PC-3 (cell line): Measurements from ENCODE around the gene TAGLN2. TPM values are rescaled to one million over a fixed set of nuclear protein-coding genes. Genes with fewer than 3 reads are reported as not detected.

Experiments
- ATAC-seq: fragments of 200-7000 bp; cut with Tn5 transposase; 2 replicates; pipeline ENCODE4 v1.9.1; 2020; ENCODE audit warnings: mild to moderate bottlenecking, moderate library complexity
- BruUV-seq: library from RNA; stranded (reverse); fragments of 400-500 nt; replicated peaks from 2 replicates; lab custom pipeline; 2021; lab: Mats Ljungman, UMichigan
- CTCF ChIA-PET: fragments of 300-600 bp; sonication (Branson Sonifier 250); formaldehyde crosslinking; loops from one replicate; lab custom pipeline; 2022; ENCODE audit warnings: antibody characterized with exemption; lab: Charles Lee
- POLR2A ChIA-PET: fragments of 300-600 bp; sonication (Branson Sonifier 250); formaldehyde crosslinking; loops from one replicate; lab custom pipeline; 2022; ENCODE audit warnings: antibody characterized with exemption; ENCODE audit not compliant: unreplicated experiment; lab: Charles Lee
- DNase-seq: peaks from one replicate; pipeline ENCODE4 v3.0.0-alpha.2; 2015
- H2AFZ ChIP-seq: fragments of 300-600 bp; sonication (generic); 2 replicates; pipeline ENCODE4 v1.6.0; 2016; ENCODE audit warnings: antibody characterized with exemption, low read length
- H3F3A ChIP-seq: fragments of 300-600 bp; sonication (generic); one replicate; pipeline ENCODE4 v1.6.0; 2017; ENCODE audit warnings: antibody characterized with exemption, low read length, control low read depth, mild to moderate bottlenecking; ENCODE audit not compliant: unreplicated experiment
- H3K27ac ChIP-seq: fragments of 300-600 bp; sonication (generic); 2 replicates; pipeline ENCODE4 v1.5.1; 2016; ENCODE audit warnings: mild to moderate bottlenecking, low read length
- H3K27me3 ChIP-seq: fragments of 300-600 bp; sonication (generic); 2 replicates; pipeline ENCODE4 v1.6.1; 2016; ENCODE audit warnings: low read length, mixed read lengths
- H3K36me3 ChIP-seq: fragments of 300-600 bp; sonication (generic); 2 replicates; pipeline ENCODE4 v1.6.1; 2016; ENCODE audit warnings: low read depth, mixed run types, low read length, mixed read lengths
- H3K4me1 ChIP-seq: fragments of 300-600 bp; sonication (generic); 2 replicates; pipeline ENCODE4 v1.5.1; 2016; ENCODE audit warnings: low read length; ENCODE audit not compliant: insufficient read depth
- H3K4me2 ChIP-seq: fragments of 300-600 bp; sonication (generic); 2 replicates; pipeline ENCODE4 v1.6.0; 2016; ENCODE audit warnings: low read length
- H3K4me3 ChIP-seq: fragments of 300-600 bp; sonication (generic); 2 replicates; pipeline ENCODE4 v1.5.1; 2016; ENCODE audit warnings: mild to moderate bottlenecking, low read length, mixed read lengths
- H3K79me2 ChIP-seq: fragments of 300-600 bp; sonication (generic); 2 replicates; pipeline ENCODE4 v1.6.1; 2017; ENCODE audit warnings: low read length, mixed read lengths
- H3K9ac ChIP-seq: fragments of 300-600 bp; sonication (generic); 2 replicates; pipeline ENCODE4 v1.6.0; 2016; ENCODE audit warnings: mild to moderate bottlenecking, low read length
- H3K9me2 ChIP-seq: fragments of 300-600 bp; sonication (generic); replicated peaks from 2 replicates; pipeline ENCODE4 v1.6.1; 2016; ENCODE audit warnings: mixed run types, low read length, mixed read lengths
- H3K9me3 ChIP-seq: fragments of 300-600 bp; sonication (generic); 2 replicates; pipeline ENCODE4 v1.6.1; 2016; ENCODE audit warnings: low read length, mixed read lengths
- H4K20me1 ChIP-seq: fragments of 300-600 bp; sonication (generic); 2 replicates; pipeline ENCODE4 v1.6.1; 2016; ENCODE audit warnings: low read length, mixed read lengths
- CTCF ChIP-seq: fragments of 300-600 bp; sonication (generic); conservative IDR thresholded peaks from 2 replicates; pipeline ENCODE4 v1.5.1; 2017; ENCODE audit warnings: antibody characterized with exemption, low read depth, mild to moderate bottlenecking, low read length
- EZH2 ChIP-seq: fragments of 300-600 bp; sonication (generic); IDR thresholded peaks from one replicate; pipeline ENCODE4 v1.6.1; 2017; ENCODE audit warnings: antibody characterized with exemption, mild to moderate bottlenecking, low read length; ENCODE audit not compliant: unreplicated experiment
- EZH2phosphoT487 ChIP-seq: fragments of 300-600 bp; sonication (generic); IDR thresholded peaks from 2 replicates; pipeline ENCODE4 v1.6.1; 2018; ENCODE audit warnings: mild to moderate bottlenecking, antibody characterized with exemption, low read length, borderline replicate concordance
- intact Hi-C: fragments of 100-400 bp; cut with micrococcal nuclease; formaldehyde crosslinking; loops from 2 replicates; pipeline ENCODE4 v1.9.0; 2023
- total RNA-seq: library from RNA; depleted of rRNA; stranded (reverse); fragments of >200 nt; gene quantifications from 2 replicates; pipeline ENCODE4 v1.2.3, GENCODE V29; 2014

TAGLN2 gene
- total RNA-seq, 1 experiment from 2014 or later, result 1,584 TPM

GRCh38 chr1:159946242-159947187 is 21.2 kb upstream of the TAGLN2 start:
- BruUV-seq, result TSS peak; percentile 54
- peak overlapping the region; percentile 94 for H3K4me2 ChIP-seq
- no peak for TF ChIP-seq CTCF
- TF ChIP-seq EZH2phosphoT487, result no peak
- no peak for TF ChIP-seq EZH2
- DNase-seq, result no peak
- no peaks in the 10 kb centered on the region for H3F3A ChIP-seq
- peaks cover 23% of the 10 kb centered on the region for H3K79me2 ChIP-seq
- peak overlapping the region; percentile 76 for H2AFZ ChIP-seq
- no peaks in the 10 kb centered on the region for H4K20me1 ChIP-seq
- no peaks in the 10 kb centered on the region for H3K9me3 ChIP-seq
- peak overlapping the region; percentile 84 for H3K4me3 ChIP-seq
- H3K27ac ChIP-seq, result peak overlapping the region; percentile 83
- H3K9me2 ChIP-seq, result no peaks in the 10 kb centered on the region
- CTCF ChIA-PET, result interaction anchor here (1.7 to 2.2 kb wide), 2 partner anchors 53 to 61 kb away, joined by 10 to 14 read pairs; no protein-coding TSS in a partner anchor
- no peaks in the 10 kb centered on the region for H3K36me3 ChIP-seq
- intact Hi-C loops, result loop anchor here (1.0 to 2.0 kb wide), 2 partner anchors 15 to 60 kb away; no protein-coding TSS in a partner anchor
- POLR2A ChIA-PET, result no interaction called here
- no peaks in the 10 kb centered on the region for H3K27me3 ChIP-seq
- peaks cover 42% of the 10 kb centered on the region for H3K4me1 ChIP-seq
- H3K9ac ChIP-seq, result peak overlapping the region; percentile 78; the same call in 1 of the 2 replicates
- ATAC-seq, result no peak

- Histone ChIP-seq H3K79me2 (peaks cover 23% of the 10 kb centered on the region), H3K27me3 (no peaks in the 10 kb centered on the region), H3K9me2 (no peaks in the 10 kb centered on the region), H3K9me3 (no peaks in the 10 kb centered on the region), H3K4me1 (peaks cover 42% of the 10 kb centered on the region), H2AFZ (peak within 1 kb of the TSS; percentile 76), H3F3A (no peaks in the 10 kb centered on the region), H3K9ac (peak within 1 kb of the TSS; percentile 78), H4K20me1 (no peaks in the 10 kb centered on the region), H3K36me3 (no peaks in the 10 kb centered on the region), H3K4me3 (peak within 1 kb of the TSS; percentile 84), H3K27ac (peak within 1 kb of the TSS; percentile 83), H3K4me2 (peak within 1 kb of the TSS; percentile 94)
- TF ChIP-seq CTCF, result peak; percentile 82
- TF ChIP-seq EZH2, result no peak
- no peak for TF ChIP-seq EZH2phosphoT487
- intact Hi-C loops, result loop anchor here (1.0 to 2.0 kb wide), 6 partner anchors 9 to 147 kb away; partner anchors contain the start of gene TAGLN2
- peak; percentile 92 for ATAC-seq
- ChIA-PET POLR2A (no interaction called here), CTCF (interaction anchor here (1.7 to 2.2 kb wide), 2 partner anchors 53 to 62 kb away, joined by 10 to 14 read pairs; no protein-coding TSS in a partner anchor)
- peak; percentile 99 for DNase-seq
- BruUV-seq, result no TSS peak
Observed at GRCh38 chr1:159945483-159946241, 20.4 kb upstream of the TAGLN2 start, which contains the start of gene IGSF9. TSS of gene IGSF9 (minus strand) at chr1:159945613. CDS start at chr1:159943454, 2,159 bp downstream.
